GM19468 (cell line): Measurements from ENCODE around the gene CCNB2.
"Not testable (repeated sequence)": the region's sequence is repeated elsewhere in the genome, so short reads cannot be mapped to it uniquely, and the experiment has no call there.

Experiments
- ATAC-seq: cut with Tn5 transposase; IDR thresholded peaks from one replicate; pipeline ENCODE4 v1.9.1; 2021; ENCODE audit warnings: mild to moderate bottlenecking, moderate library complexity, moderate number of reproducible peaks; ENCODE audit not compliant: unreplicated experiment; ENCODE audit errors: extremely low read depth

CCNB2 gene

DNA sequence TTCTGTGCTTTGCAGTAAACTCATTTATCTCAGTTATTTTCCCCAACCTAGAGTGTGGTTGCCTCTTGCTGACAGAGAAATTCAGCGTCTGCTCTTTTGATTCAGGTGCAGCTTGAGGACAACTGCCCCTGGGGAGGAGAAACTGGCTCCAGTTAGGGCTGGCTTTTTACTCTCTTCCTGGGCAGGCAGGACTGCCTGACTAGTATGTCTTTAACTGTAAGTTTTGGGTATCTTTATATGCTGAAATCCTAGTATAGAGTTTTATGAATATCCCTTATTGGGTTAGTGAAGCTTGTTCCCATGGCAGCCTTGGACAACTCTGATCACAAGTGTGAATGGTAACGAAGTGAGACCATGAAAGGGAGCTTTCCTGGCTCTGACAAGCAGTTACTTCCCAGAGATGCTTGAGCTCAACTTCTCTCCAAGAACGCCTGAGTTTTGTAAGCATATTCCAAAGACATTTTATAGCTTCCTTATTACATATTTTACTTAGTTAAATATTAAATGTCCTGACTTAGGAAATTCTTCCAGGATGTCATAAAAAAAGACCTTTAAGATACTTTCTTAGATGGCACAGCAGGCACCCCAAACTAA lies 27.1 kb downstream of the CCNB2 start:
- ATAC-seq: no peak

DNA sequence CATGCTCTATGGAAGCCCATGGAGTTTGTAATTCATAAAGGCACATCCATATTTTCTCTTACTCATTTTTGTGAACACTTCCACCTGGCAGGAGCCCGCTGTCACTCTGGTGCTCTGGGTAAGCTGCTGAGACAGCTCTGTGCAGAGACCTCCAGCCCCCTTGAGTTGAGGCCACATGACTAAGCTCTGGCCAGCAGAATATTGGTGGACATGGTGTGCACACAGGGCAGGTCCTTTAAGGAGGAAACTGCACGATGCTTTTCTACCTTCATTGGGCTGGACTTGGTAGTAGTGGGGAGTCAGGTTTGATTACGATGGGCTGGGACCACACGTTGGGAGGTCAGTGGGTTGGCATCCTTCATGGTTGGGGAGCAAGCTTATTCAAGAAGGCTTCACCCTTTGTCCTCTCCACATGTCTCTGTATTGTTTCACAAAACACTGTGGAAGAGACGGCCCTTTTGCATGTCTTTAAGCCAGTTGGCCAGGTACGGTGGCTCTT lies 29.0 kb downstream of the CCNB2 start:
- ATAC-seq: no peak

DNA sequence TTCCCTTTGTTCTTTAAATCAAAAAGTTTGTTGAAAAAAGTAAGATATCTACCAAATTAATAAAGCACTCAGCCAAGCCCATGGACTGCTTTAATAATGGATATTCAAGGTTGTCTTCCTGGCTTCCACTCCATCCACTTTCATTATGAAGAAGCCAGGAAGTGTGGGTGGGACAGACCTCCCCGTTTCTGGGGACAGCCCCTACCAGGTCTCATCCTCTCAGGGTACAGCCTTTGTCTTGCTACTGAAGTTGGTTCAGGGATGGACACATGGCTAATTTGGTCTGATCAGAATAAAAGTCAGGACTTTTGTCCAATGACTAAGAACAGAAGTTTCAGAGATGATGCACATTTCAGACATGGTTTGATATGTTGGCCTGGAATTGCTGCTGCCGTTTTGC lies 32.6 kb downstream of the CCNB2 start:
- no peak for ATAC-seq

DNA sequence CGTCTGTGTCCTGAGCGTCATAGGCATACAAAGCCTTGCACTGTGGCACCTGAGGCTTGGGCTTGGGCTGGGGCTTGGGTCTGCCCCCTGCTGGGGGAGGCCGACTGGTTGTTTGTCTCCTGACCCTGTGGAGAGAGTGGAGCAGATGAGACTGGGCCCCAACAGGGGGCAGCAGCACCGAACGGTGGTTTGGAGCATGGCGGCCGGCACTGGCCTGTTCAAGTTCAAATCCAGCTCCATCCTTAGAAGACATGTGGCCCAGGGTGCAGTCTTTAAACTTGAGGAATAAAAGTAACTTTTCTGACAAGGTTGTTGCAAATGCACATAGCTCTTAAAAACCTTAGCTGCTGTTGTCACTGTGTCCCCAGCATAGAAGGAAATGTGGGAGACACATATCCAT lies 33.3 kb downstream of the CCNB2 start:
- ATAC-seq: no peak

DNA sequence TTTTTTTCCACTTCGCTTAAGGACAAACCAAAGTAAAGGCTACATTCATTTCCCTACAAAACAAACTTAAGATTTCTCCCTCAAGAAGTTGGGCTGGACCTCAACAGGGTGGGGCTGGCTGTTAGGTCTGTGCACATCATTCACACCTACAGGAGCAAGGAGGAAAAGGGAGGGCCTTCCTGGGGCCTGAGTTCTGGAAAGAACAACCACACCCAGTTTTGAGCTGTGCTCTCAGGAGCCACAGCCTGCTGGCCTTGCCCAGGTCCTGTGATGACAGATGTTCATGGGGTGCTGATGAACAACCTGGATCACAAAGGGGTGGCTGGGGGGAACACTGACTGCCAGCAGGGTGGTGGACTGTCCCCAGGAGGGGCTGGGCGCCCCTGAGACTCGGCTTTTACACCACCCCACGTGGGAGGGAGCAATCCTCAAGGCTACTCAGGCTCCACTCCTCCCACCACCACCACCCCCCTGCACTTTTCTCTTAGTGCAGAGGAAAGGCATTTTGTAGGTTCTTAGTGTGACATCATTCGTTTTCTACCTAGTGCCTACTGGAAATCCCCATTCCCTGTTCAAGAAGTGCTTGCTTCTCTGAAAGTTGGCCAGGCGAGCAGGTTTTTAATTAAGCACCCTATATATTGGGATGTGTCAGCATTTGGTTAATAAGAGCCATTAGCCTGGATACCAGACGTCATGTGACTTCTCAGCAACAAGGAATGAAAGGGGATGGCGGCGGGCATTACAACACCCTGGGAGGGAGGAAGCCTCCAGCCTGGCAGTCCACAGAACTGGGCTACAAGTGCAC lies 35.7 kb downstream of the CCNB2 start:
- ATAC-seq: no peak

DNA sequence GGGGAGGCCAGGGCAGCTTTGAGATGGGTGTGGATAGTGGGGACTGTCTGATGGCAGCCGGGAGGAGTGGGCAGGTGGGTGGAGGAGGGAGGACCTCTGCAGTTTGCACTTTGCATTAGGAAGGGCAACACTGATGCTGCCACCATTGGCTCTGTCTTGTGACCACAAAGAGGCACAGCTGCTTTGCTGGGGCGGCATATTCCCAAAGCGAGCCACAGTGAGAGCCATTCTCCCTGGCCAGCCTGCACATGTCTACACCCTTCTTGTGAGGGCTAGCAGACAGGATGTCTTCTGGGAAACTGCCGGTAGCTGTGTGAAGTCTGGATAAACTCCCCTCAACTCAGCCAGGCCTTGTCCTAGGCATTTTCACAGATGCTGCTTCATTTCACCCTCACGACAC lies 38.3 kb downstream of the CCNB2 start:
- no peak for ATAC-seq

DNA sequence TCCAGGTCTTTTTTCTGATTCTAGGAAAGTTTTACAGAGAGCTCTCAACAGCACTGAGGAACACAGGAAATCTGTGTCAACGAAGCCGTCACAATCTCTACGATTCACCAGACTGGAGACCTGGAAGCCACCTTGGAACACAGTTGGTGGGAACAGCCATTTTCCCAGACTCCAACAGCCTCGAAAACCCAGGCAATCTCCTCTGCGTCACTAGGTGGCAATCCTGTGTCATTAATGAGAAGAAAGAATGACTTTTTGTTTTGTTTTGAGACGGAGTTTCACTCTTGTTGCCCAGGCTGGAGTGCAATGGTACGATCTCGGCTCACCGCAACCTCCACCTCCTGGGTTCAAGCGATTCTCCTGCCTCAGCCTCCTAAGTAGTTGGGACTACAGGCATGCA lies 39.6 kb downstream of the CCNB2 start:
- ATAC-seq: not testable (repeated sequence)

DNA sequence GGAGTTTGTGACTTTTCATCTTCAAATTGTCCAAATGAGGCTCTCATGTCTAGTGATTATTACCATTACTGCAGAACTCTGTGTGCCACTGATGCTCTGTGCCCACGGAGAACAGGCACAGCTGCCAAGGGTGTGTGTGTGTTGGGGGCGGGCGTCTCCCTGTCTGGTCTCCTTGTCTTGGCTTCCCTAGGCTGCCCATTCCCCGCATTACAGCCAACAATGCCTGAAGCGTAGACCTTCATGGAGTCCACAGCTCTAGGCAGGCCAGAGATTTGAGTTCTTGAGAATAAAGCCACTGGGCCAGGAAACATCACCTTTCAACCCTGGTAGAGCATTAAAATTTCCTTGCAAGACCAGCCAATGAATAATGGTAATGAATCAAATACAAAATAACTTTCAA lies 42.7 kb downstream of the CCNB2 start:
- ATAC-seq: no peak

DNA sequence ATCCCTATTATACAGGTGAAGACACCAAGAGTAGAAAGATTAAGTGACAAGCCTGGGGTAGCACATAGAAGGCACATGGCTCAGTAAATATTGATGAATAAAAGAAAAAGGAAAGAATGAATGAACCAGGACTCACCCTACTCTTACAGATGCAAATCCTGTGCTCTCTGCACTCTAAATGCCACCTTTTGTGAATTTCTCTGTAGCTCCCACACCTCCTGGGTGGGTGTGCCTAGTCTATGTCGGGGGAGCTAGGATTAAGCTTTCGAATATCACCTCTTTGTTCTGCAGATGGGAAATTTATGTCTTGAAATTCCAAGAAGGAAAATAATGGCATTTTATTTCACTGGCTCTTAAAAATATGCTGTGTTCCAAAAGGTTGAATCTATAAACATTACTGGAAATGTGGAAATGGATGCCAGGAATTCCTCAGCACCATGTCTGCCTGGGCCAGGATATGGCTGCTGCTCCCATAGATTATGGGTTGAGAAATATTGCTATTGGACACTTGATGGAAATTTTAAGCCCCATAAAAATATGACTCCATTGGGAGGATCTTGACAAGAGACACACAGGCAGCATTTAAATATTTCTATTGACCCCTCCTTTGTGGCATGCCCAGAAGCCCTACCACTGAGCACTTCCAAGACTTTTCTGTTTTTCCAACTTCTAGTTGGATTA lies 43.3 kb downstream of the CCNB2 start:
- ATAC-seq: no peak

DNA sequence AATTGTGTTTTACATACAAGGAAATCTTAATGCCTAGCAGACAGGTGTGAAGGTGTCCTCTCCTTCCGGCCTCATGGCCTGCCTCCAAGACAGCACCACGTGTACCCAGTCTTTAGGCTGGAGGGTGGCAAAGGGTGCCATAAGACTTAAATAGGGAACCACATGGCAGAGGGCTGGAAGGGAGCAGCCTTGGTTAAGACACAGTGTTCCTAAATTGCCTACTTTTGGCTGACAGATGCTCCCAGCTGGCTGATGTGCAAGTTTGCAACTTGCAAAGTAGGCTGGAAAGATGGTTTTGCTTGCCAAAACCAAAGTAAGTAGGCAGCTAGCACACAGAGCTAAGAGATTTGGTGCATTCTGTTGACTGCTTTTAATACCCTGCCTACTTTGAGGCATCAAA lies 45.2 kb downstream of the CCNB2 start:
- no peak for ATAC-seq

DNA sequence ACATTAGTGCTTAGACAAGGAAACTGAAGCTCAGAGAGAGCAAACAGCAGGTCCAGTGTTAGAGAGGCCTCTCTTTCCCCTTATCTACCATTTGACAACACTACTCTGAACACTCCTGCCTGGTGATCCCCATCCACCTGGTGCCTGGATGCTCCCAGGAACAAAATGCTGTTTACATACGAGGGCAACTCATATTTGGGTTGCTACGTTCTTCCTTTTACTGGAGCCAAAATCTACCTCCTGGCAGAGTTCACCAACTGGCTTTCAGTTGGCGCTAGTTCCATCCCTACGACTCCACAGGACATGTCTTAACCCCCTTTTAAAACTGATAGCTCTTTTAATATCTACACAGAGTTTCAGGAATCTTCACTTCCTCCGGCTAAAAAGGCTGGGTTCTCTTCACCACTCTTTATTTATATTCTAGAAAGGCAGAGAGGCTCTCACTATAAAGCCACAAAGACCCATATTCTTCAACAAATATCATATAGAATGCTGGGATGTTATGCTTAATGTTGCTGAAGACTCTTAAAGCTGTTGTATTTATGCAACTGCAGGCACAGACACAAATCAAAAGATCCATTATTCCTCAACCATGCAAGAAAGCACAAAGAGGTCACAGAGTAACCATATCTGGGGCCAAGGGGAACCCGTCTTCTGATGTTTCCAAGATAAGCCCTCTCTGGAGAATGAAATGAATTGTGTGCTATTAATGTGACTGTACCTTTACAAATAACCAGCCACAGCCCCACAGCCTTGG lies 47.9 kb downstream of the CCNB2 start:
- ATAC-seq: no peak

DNA sequence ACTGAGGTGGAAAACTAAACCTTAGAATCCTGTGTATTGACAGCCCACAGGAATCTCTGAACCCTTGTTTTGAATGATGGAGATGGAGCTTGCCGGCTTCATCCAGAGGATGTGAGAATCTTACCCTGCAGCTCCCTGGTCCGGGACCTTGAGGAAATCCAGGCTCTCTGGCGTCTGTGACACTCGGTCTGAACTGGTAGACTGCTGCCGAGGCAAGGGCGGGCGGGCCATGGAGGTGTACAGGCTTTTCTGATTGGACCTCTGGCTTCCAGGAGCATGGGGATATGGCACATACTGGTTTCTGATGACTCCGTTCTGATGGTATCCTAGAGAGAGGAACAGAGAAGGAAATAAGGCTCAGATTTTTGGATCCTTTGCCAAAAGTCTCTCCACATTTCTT lies 48.5 kb downstream of the CCNB2 start:
- ATAC-seq: no peak

DNA sequence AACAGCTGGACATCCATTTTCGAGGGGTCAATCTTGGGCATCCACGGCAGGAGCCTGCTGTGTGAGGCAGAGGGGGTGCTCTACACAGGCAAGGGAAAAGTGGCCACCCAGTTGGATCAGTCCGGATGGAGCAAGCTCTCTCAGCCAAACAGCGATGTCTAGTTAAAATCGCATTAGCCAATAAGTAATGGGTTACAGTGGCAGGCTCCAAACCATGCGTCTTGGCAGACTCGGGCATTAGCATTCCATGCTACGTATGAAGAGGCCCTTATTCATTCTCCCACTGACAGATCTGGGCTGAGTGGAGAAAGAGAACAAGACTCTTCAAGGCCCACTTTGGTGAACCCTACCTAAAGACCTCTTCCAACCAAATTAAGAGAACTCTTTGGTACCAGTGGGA lies 49.3 kb downstream of the CCNB2 start:
- no peak for ATAC-seq

DNA sequence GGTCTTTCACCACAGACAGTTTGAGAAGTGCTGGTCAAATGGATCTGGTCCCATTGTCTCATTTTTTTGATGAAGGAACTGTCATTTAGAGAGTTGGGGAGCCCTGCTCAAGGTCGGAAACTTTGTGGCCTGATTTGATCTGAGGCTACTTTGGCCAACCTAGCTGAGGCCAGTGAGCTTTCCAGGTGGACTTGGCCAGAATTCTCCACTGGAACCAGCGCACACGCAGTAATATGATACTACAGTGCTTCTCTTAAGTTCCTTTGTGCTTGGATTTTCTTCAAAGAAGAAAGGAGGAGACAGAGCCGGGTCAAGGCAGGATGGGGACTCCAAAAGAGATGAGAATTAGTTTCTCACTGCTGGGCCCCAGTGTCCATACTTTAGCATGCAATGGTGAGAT lies 50.5 kb downstream of the CCNB2 start:
- ATAC-seq: no peak

DNA sequence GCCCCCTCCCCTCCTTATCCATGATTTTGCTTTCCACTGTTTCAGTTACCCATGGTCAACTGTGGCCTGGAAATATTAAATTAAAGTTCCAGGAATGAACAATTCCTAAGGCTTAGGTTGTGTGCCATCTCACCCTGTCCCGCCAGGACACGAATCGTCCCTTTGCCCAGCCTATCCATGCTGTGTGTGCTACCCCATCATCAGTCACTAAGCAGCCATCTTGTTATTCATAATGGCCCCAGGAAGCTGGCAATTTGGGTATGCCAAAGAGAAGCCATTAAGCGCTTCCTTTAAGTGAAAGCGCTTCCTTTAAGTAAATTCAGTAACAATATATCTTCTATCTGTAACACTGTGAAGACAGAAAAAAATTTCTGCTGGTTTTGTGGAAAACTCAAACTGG lies 52.5 kb downstream of the CCNB2 start:
- ATAC-seq: no peak

DNA sequence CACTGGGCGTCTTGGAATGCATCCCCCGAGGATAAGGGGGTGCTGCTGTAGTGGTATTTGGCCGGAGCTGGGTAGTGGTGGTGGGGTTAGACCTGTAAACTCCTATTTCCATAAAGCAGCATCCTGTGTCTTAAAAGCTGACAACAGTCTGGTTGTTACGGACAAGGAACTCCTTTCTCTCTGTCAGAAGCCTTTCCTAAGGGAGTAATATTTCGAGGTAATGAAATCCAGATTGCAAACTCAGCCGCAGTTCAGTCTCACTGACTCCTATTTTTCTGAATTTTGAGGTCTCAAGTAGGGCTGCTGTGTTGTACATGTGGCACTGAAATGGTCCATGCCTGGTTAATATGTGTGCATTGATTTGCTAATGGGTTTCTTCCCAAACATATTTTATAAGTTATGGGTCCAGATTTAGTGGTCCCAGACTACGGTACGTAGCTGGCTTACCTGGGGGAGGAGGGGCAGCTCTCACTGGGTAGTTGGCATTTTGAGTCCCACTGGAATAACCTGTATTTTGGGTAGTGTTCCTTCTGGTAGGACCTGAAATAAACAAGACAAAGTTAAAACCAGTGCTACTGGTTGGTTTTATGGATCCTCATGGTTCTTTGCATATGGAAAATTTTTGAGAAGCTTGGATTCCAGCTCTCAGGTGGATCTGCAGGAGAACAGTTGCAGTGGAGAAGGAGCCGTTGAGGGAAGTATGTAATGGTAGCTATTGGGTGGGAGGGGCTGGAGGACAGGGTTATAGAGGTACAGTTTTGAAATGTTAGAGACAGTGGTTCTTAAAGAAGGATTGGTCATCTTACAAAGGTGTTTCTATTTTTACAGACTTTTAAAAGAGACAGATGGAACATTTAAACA lies 53.1 kb downstream of the CCNB2 start:
- ATAC-seq: no peak

DNA sequence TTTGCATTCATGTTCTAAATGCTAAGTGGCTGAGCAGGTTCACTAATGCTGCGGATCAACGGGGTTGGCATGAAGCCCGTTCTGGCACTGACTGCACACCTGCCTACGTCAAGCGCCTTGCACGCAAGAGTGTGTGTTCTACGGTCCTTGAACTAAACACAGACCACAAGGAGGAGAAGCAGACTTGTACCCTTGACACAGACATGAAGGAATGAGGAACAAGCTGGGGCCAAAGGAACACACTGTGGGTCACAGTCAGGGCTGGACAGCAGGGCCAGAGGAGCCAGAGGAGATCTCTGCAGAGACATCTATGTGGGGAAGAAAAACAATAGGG lies 53.7 kb downstream of the CCNB2 start:
- no peak for ATAC-seq

DNA sequence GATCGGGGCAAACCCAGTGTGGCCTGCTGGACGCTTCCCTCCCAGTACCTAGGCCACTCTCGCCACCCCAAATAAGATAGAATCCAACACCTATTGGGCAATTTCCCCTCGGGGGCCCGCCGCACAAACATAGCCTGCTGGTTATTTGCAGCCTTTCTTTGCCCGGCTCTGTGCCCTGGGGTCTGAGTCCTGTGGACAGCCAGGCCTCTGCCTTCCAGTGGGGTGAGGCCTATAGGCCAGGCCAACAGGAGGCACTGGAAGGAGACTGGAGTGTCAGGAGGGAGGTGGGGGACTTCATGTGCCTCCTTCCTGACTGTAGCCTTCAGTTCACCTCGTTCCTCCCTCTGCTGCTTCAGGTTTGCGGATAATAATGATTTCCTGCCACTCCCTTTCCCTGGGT lies 54.3 kb downstream of the CCNB2 start:
- ATAC-seq: no peak

DNA sequence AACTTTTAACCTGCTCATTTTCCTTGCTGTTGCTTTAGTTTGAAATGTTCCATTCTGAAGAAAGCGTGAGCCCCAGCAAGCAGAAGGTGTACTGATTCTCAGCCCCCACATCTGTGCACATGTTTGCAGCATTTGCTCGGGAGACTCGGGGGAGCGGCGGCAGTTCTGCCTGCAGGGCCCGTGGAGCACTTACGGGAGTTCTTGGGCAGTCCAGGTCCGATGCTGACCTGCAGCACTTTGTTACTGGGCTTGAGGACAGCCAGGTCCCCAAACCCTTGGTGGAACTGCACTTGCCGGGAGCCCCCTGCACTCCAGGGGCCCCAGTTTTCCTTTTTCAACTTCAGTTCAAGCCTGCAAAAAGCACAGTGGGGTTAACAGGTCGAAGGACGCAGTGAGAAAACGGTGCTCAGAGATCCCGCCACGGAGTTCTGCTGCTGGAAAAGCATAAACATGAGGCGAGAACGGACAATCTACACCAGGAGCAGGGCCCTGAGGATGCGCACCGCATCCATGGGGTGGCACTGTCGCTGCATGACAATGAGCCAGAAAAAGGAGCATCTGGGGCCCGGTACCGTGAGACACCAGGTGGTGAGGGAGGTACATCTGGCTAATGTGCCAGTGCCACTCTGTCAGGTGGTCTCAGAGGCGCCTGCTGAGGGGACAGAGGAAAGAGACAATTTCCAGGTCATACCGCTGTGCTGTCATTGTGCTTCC lies 56.1 kb downstream of the CCNB2 start:
- no peak for ATAC-seq
